Mesenchymal stem cell (in vitro differentiated cells and primary cell): Measurements from ENCODE around the gene SIPA1L3.

Source experiments
- DNase-seq: peaks from one replicate; pipeline ENCODE4 v3.0.0-alpha.2; 2013
- H2AFZ ChIP-seq: one replicate; pipeline ENCODE4 v1.6.1; 2013; ENCODE audit warnings: low read depth, mild to moderate bottlenecking, control low read depth, inconsistent platforms, low read length, moderate library complexity
- H2AK5ac ChIP-seq: 2 replicates; pipeline ENCODE4 v1.6.1; 2013; ENCODE audit warnings: low read length, moderate library complexity, mild to moderate bottlenecking, inconsistent platforms; ENCODE audit not compliant: severe bottlenecking
- H2BK120ac ChIP-seq: one replicate; pipeline ENCODE4 v1.6.1; 2013; ENCODE audit warnings: low read depth, mild to moderate bottlenecking, inconsistent platforms, low read length, moderate library complexity
- H2BK12ac ChIP-seq, 2 experiments: one replicate each; pipeline ENCODE4 v1.6.1; 2013; ENCODE audit warnings: inconsistent platforms in 2 of 2, low read length in 2 of 2, mild to moderate bottlenecking in 2 of 2, moderate library complexity in 2 of 2, control low read depth in 1 of 2
- H2BK15ac ChIP-seq: one replicate; pipeline ENCODE4 v1.6.1; 2013; ENCODE audit warnings: mild to moderate bottlenecking, low read depth, inconsistent platforms; ENCODE audit not compliant: poor library complexity, severe bottlenecking
- H2BK5ac ChIP-seq: 2 replicates; pipeline ENCODE4 v1.6.1; 2013; ENCODE audit warnings: low read depth, mild to moderate bottlenecking, low read length, control low read depth, inconsistent platforms; ENCODE audit not compliant: poor library complexity, severe bottlenecking
- H3K14ac ChIP-seq, 2 experiments: one replicate each; pipeline ENCODE4 v1.6.1; 2013; ENCODE audit warnings: inconsistent platforms in 2 of 2, low read length in 2 of 2, control low read depth in 1 of 2, mild to moderate bottlenecking in 1 of 2, moderate library complexity in 1 of 2
- H3K18ac ChIP-seq, 2 experiments: one replicate each; pipeline ENCODE4 v1.6.1; 2013; ENCODE audit warnings: inconsistent platforms in 2 of 2, low read length in 2 of 2, control low read depth in 1 of 2, low read depth in 1 of 2, mild to moderate bottlenecking in 1 of 2
- H3K23ac ChIP-seq, 2 experiments: one replicate each; pipeline ENCODE4 v1.6.1; 2013; ENCODE audit warnings: inconsistent platforms in 2 of 2, low read length in 2 of 2, mild to moderate bottlenecking in 2 of 2, moderate library complexity in 2 of 2, control low read depth in 1 of 2
- H3K27ac ChIP-seq: 2 replicates; pipeline ENCODE4 v1.5.1; 2013; ENCODE audit warnings: mild to moderate bottlenecking, moderate library complexity, low read length, control low read depth, inconsistent platforms; ENCODE audit not compliant: poor library complexity, severe bottlenecking
- H3K27me3 ChIP-seq, 2 experiments: 2 replicates each; pipeline versions ENCODE4 v1.6.1 to v1.7.0; 2013; ENCODE audit warnings: low read length in 2 of 2, mild to moderate bottlenecking in 2 of 2, moderate library complexity in 2 of 2, control low read depth in 1 of 2, inconsistent platforms in 1 of 2; ENCODE audit not compliant: control insufficient read depth in 1 of 2, insufficient read depth in 1 of 2
- H3K36me3 ChIP-seq, 2 experiments: 2 replicates each; pipeline versions ENCODE4 v1.6.1 to v1.7.0; 2013; ENCODE audit warnings: low read length in 2 of 2, control low read depth in 1 of 2, inconsistent platforms in 1 of 2, low read depth in 1 of 2, mild to moderate bottlenecking in 1 of 2; ENCODE audit not compliant: insufficient read depth in 2 of 2, control insufficient read depth in 1 of 2
- H3K4ac ChIP-seq, 2 experiments: one replicate each; pipeline ENCODE4 v1.6.1; 2013; ENCODE audit warnings: inconsistent platforms in 2 of 2, low read length in 2 of 2, mild to moderate bottlenecking in 2 of 2, moderate library complexity in 2 of 2, control low read depth in 1 of 2, low read depth in 1 of 2
- H3K4me1 ChIP-seq: 2 replicates; pipeline ENCODE4 v1.6.1; 2013; ENCODE audit warnings: low read depth, low read length, control low read depth; ENCODE audit not compliant: control insufficient read depth, insufficient read depth
- H3K4me2 ChIP-seq: 2 replicates; pipeline ENCODE4 v1.6.1; 2013; ENCODE audit warnings: low read length, mild to moderate bottlenecking, inconsistent platforms; ENCODE audit not compliant: poor library complexity, severe bottlenecking
- H3K4me3 ChIP-seq, 2 experiments: 2 replicates each; pipeline versions ENCODE4 v1.5.1 to v1.7.0; 2013; ENCODE audit warnings: low read length in 2 of 2, mild to moderate bottlenecking in 2 of 2, control low read depth in 1 of 2, low read depth in 1 of 2; ENCODE audit not compliant: insufficient read depth in 1 of 2
- H3K79me1 ChIP-seq: replicated peaks from 2 replicates; pipeline ENCODE4 v1.6.1; 2013; ENCODE audit warnings: mild to moderate bottlenecking, control low read depth, low read length, inconsistent platforms; ENCODE audit not compliant: poor library complexity, severe bottlenecking
- H3K9ac ChIP-seq: 2 replicates; pipeline ENCODE4 v1.7.0; 2013; ENCODE audit warnings: mild to moderate bottlenecking, low read length, moderate library complexity
- H3K9me3 ChIP-seq: 2 replicates; pipeline ENCODE4 v1.7.0; 2013; ENCODE audit warnings: mild to moderate bottlenecking, low read length; ENCODE audit not compliant: control insufficient read depth
- H4K8ac ChIP-seq: one replicate; pipeline ENCODE4 v1.6.1; 2013; ENCODE audit warnings: inconsistent platforms, mild to moderate bottlenecking, low read length, moderate library complexity
- H4K91ac ChIP-seq: one replicate; pipeline ENCODE4 v1.6.1; 2013; ENCODE audit warnings: mild to moderate bottlenecking, low read length, inconsistent platforms
- WGBS: methylation state at CpG from one replicate; pipeline ENCODE4 v1.1.7; 2013; ENCODE audit warnings: mixed read lengths; 5-methylcytosine and 5-hydroxymethylcytosine counted together

Gene SIPA1L3

GRCh38 chr19:37869766-37870340, 37.2 kb upstream of the SIPA1L3 start:
- no peak overlapping the region for H2BK12ac ChIP-seq
- no peak overlapping the region for H3K23ac ChIP-seq
- no peak overlapping the region for H3K4ac ChIP-seq
- H3K79me1 ChIP-seq, result no peaks in the 10 kb centered on the region
- no peak overlapping the region for H3K9ac ChIP-seq
- no peak overlapping the region for H3K14ac ChIP-seq
- H4K8ac ChIP-seq, result no peak overlapping the region
- H2AK5ac ChIP-seq, result no peak overlapping the region
- no peak overlapping the region for H2BK15ac ChIP-seq
- H2AFZ ChIP-seq, result no peak overlapping the region
- no peak overlapping the region for H2BK5ac ChIP-seq
- H2BK120ac ChIP-seq, result no peak overlapping the region
- no peaks in the 10 kb centered on the region for H3K27me3 ChIP-seq
- no peak overlapping the region for H3K4me2 ChIP-seq
- no peak overlapping the region for H3K18ac ChIP-seq
- H3K4me1 ChIP-seq, result no peaks in the 10 kb centered on the region
- no peak overlapping the region for H4K91ac ChIP-seq
- DNase-seq, result no peak
- H3K9me3 ChIP-seq, result peaks cover 18% of the 10 kb centered on the region
- no peaks in the 10 kb centered on the region for H3K36me3 ChIP-seq
- H3K27ac ChIP-seq, result no peak overlapping the region
- no peak overlapping the region for H3K4me3 ChIP-seq
- WGBS, result 63% methylated on average over 4 of the region's 4 CpGs

DNA sequence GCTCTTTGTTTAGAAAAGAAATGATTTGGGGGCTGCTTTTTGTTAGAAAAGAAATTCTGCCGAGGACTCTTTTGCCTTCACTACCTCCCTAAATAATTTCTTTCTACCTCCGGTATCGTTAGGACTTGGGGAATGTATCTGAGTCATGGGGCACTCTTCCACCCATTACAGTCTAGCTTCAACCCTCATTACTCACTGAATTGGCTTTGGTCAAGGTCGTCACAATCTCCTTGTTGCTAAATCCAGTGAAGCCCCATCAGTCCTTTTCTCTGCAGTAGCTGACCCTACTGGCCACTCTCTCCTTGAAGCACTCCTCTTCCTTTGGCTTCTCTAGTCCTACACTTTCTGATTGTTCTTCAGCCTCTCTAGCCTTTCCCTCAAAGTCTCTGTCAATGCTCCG, 34.6 kb upstream of the SIPA1L3 start:
- Histone ChIP-seq H3K36me3 (no peaks in the 10 kb centered on the region), H3K9ac (no peak overlapping the region)

GRCh38 chr19:37874784-37875183, 32.2 kb upstream of the SIPA1L3 start:
- no peak overlapping the region for H2AFZ ChIP-seq
- H3K18ac ChIP-seq, result no peak overlapping the region
- no peak overlapping the region for H3K4ac ChIP-seq
- no peaks in the 10 kb centered on the region for H3K36me3 ChIP-seq
- H2AK5ac ChIP-seq, result no peak overlapping the region
- 11% methylated on average over 3 of the region's 3 CpGs for WGBS
- peaks cover 13% of the 10 kb centered on the region for H3K9me3 ChIP-seq
- peak; percentile 35 for DNase-seq
- H3K4me2 ChIP-seq, result no peak overlapping the region
- no peaks in the 10 kb centered on the region for H3K27me3 ChIP-seq
- no peak overlapping the region for H2BK120ac ChIP-seq
- no peak overlapping the region for H2BK12ac ChIP-seq
- H2BK5ac ChIP-seq, result no peak overlapping the region
- H3K14ac ChIP-seq, result no peak overlapping the region
- H3K4me1 ChIP-seq, result no peaks in the 10 kb centered on the region
- H3K23ac ChIP-seq, result no peak overlapping the region
- H2BK15ac ChIP-seq, result no peak overlapping the region
- no peaks in the 10 kb centered on the region for H3K79me1 ChIP-seq
- H4K8ac ChIP-seq, result no peak overlapping the region
- H3K4me3 ChIP-seq, result no peak overlapping the region
- H3K27ac ChIP-seq, result no peak overlapping the region
- no peak overlapping the region for H3K9ac ChIP-seq
- H4K91ac ChIP-seq, result no peak overlapping the region

More for the DNA sequence above, 34.6 kb upstream of the SIPA1L3 start:
- no peaks in the 10 kb centered on the region for H3K4me1 ChIP-seq
- no peak overlapping the region for H2BK15ac ChIP-seq
- no peak for DNase-seq
- no peak overlapping the region for H2AK5ac ChIP-seq
- H3K18ac ChIP-seq, result no peak overlapping the region
- H3K23ac ChIP-seq, result no peak overlapping the region
- no peak overlapping the region for H4K91ac ChIP-seq
- no peak overlapping the region for H3K14ac ChIP-seq
- no peaks in the 10 kb centered on the region for H3K79me1 ChIP-seq
- 79% methylated on average over 5 of the region's 5 CpGs for WGBS
- no peak overlapping the region for H3K4ac ChIP-seq
- H2AFZ ChIP-seq, result no peak overlapping the region
- peaks cover 19% of the 10 kb centered on the region for H3K9me3 ChIP-seq
- H3K4me3 ChIP-seq, result no peak overlapping the region
- no peak overlapping the region for H3K27ac ChIP-seq
- no peak overlapping the region for H3K4me2 ChIP-seq
- H2BK120ac ChIP-seq, result no peak overlapping the region
- no peaks in the 10 kb centered on the region for H3K27me3 ChIP-seq
- no peak overlapping the region for H4K8ac ChIP-seq
- H2BK5ac ChIP-seq, result no peak overlapping the region
- H2BK12ac ChIP-seq, result no peak overlapping the region

DNA sequence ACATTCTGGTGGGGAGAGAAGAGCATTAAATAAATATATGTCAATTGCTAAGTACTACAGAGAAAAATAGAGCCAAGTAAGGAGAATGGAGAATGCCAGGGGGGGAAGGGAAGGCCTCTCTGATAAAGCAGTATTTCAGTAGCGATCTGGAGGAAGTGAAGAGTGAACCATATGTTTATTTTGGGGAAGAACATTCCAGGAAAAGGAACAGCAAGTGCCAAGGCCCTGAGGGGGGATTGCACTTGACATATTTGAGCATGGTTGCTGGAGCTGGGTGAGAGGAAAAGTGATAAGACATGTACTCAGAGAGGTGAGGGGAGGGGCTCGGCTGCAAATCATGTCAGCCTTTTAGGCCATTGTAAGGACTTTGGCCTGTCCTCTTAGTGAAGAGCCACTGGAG, 31.0 kb upstream of the SIPA1L3 start:
- Histone ChIP-seq H3K9me3 (peaks cover 9% of the 10 kb centered on the region), H2AK5ac (no peak overlapping the region), H2AFZ (no peak overlapping the region), H3K18ac (no peak overlapping the region), H3K9ac (no peak overlapping the region), H4K91ac (no peak overlapping the region), H3K23ac (no peak overlapping the region), H2BK15ac (no peak overlapping the region), H3K27me3 (no peaks in the 10 kb centered on the region), H4K8ac (no peak overlapping the region), H3K4me3 (no peak overlapping the region), H2BK120ac (no peak overlapping the region), H3K4ac (no peak overlapping the region), H3K14ac (no peak overlapping the region), H3K4me1 (no peaks in the 10 kb centered on the region), H3K79me1 (no peaks in the 10 kb centered on the region), H3K4me2 (no peak overlapping the region), H2BK12ac (no peak overlapping the region), H2BK5ac (no peak overlapping the region), H3K27ac (no peak overlapping the region), H3K36me3 (no peaks in the 10 kb centered on the region)
- no peak for DNase-seq
- WGBS, result 51% methylated on average over 2 of the region's 2 CpGs
